Measurements from ENCODE around the gene TPK1.

Gene TPK1

GRCh38 chr7:144403102-144403501 is 432.8 kb downstream of the TPK1 start:
- ChIA-PET CTCF (interaction anchor here (1.9 kb wide), 2 partner anchors 9 to 11 kb away, joined by 4 to 6 read pairs; no protein-coding TSS in a partner anchor), POLR2A (no interaction called here)
- TF ChIP-seq, protein P1, sequence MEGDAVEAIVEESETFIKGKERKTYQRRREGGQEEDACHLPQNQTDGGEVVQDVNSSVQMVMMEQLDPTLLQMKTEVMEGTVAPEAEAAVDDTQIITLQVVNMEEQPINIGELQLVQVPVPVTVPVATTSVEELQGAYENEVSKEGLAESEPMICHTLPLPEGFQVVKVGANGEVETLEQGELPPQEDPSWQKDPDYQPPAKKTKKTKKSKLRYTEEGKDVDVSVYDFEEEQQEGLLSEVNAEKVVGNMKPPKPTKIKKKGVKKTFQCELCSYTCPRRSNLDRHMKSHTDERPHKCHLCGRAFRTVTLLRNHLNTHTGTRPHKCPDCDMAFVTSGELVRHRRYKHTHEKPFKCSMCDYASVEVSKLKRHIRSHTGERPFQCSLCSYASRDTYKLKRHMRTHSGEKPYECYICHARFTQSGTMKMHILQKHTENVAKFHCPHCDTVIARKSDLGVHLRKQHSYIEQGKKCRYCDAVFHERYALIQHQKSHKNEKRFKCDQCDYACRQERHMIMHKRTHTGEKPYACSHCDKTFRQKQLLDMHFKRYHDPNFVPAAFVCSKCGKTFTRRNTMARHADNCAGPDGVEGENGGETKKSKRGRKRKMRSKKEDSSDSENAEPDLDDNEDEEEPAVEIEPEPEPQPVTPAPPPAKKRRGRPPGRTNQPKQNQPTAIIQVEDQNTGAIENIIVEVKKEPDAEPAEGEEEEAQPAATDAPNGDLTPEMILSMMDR (IDR thresholded peaks at IDR 0.05; ENCODE audit: insufficient read depth, low read length, missing control alignments) = no peak
- no peak for DNase-seq (ENCODE audit: low read depth, low spot score)
- no peak overlapping the region for H3K4me3 ChIP-seq (ENCODE audit: low read depth, low read length)
